ENCODE results near the gene MTUS2.

MTUS2 gene

GRCh38 chr13:29170436-29171082 lies 350.4 kb downstream of the MTUS2 start:
- Histone ChIP-seq H3K79me2 (ENCODE audit: insufficient read depth, low read length) (no peaks in the 10 kb centered on the region), H3K27ac (ENCODE audit: low read depth, low read length) (no peak overlapping the region), H3K9ac (ENCODE audit: low read length) (no peak overlapping the region), H3K4me3 (ENCODE audit: insufficient read depth, low read length, poor library complexity, severe bottlenecking) (no peak overlapping the region), H3K27me3 (ENCODE audit: low read length) (no peaks in the 10 kb centered on the region), H3K9me3 (ENCODE audit: insufficient read depth, low read length) (no peaks in the 10 kb centered on the region), H3K9me2 (replicated peaks; ENCODE audit: insufficient read depth, low read length) (no peaks in the 10 kb centered on the region), H2AFZ (ENCODE audit: low read depth, low read length, severe bottlenecking) (no peak overlapping the region), H3F3A (ENCODE audit: insufficient read depth) (no peaks in the 10 kb centered on the region), H3K4me2 (ENCODE audit: low read depth, low read length, poor library complexity, severe bottlenecking) (no peak overlapping the region), H3K36me3 (ENCODE audit: low read length) (no peaks in the 10 kb centered on the region), H4K20me1 (ENCODE audit: low read depth, low read length) (no peaks in the 10 kb centered on the region)
- no peak for TF ChIP-seq CTCF (IDR thresholded peaks at IDR 0.05; ENCODE audit: insufficient read depth, low read length, poor library complexity, severe bottlenecking)

DNA sequence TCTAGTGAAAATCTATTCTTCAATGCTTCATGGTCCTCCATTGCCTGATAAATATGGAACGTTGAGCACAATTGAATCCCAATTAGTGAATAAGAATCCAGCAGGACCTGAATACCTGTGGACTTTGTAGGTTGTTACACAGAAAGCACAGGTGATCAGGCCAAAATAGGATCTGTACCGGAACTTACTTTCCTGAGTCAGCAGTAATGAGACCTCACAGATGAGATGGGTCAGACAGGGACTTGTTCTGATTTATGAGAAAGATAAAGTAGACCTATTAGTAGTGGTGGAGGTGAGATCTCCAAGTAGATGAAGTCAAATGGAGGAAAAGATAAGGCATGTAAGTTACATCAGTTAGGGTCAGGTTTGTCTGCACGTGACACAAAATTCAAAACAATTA lies 351.1 kb downstream of the MTUS2 start:
- H3K9me2 ChIP-seq (replicated peaks; ENCODE audit: insufficient read depth, low read length): no peaks in the 10 kb centered on the region
- H3K4me3 ChIP-seq (ENCODE audit: insufficient read depth, low read length, poor library complexity, severe bottlenecking): no peak overlapping the region
- no peak overlapping the region for H3K27ac ChIP-seq (ENCODE audit: low read depth, low read length)
- TF ChIP-seq EZH2phosphoT487 (conservative IDR thresholded peaks at IDR 0.05; ENCODE audit: low read length): no peak
- TF ChIP-seq CTCF (IDR thresholded peaks at IDR 0.05; ENCODE audit: insufficient read depth, low read length, poor library complexity, severe bottlenecking): no peak
- H2AFZ ChIP-seq (ENCODE audit: low read depth, low read length, severe bottlenecking): no peak overlapping the region
- no peaks in the 10 kb centered on the region for H3K9me3 ChIP-seq (ENCODE audit: insufficient read depth, low read length)
- no peaks in the 10 kb centered on the region for H3K27me3 ChIP-seq (ENCODE audit: low read length)
- H3K36me3 ChIP-seq (ENCODE audit: low read length): no peaks in the 10 kb centered on the region
- no peak overlapping the region for H3K9ac ChIP-seq (ENCODE audit: low read length)
- no peaks in the 10 kb centered on the region for H3F3A ChIP-seq (ENCODE audit: insufficient read depth)
- no peak overlapping the region for H3K4me2 ChIP-seq (ENCODE audit: low read depth, low read length, poor library complexity, severe bottlenecking)
- no peaks in the 10 kb centered on the region for H3K79me2 ChIP-seq (ENCODE audit: insufficient read depth, low read length)
- no peaks in the 10 kb centered on the region for H4K20me1 ChIP-seq (ENCODE audit: low read depth, low read length)

GRCh38 chr13:29174093-29174492 lies 354.0 kb downstream of the MTUS2 start:
- no peaks in the 10 kb centered on the region for H3K36me3 ChIP-seq (ENCODE audit: low read length)
- H3K27ac ChIP-seq (ENCODE audit: low read depth, low read length): no peak overlapping the region
- H2AFZ ChIP-seq (ENCODE audit: low read depth, low read length, severe bottlenecking): no peak overlapping the region
- no peaks in the 10 kb centered on the region for H3K27me3 ChIP-seq (ENCODE audit: low read length)
- no peaks in the 10 kb centered on the region for H3K9me3 ChIP-seq (ENCODE audit: insufficient read depth, low read length)
- H3K4me2 ChIP-seq (ENCODE audit: low read depth, low read length, poor library complexity, severe bottlenecking): no peak overlapping the region
- TF ChIP-seq EZH2phosphoT487 (conservative IDR thresholded peaks at IDR 0.05; ENCODE audit: low read length) (no peak), CTCF (IDR thresholded peaks at IDR 0.05; ENCODE audit: insufficient read depth, low read length, poor library complexity, severe bottlenecking) (no peak)
- no peak overlapping the region for H3K9ac ChIP-seq (ENCODE audit: low read length)
- no peaks in the 10 kb centered on the region for H3F3A ChIP-seq (ENCODE audit: insufficient read depth)
- H4K20me1 ChIP-seq (ENCODE audit: low read depth, low read length): no peaks in the 10 kb centered on the region
- H3K4me3 ChIP-seq (ENCODE audit: insufficient read depth, low read length, poor library complexity, severe bottlenecking): no peak overlapping the region
- H3K79me2 ChIP-seq (ENCODE audit: insufficient read depth, low read length): no peaks in the 10 kb centered on the region
- H3K9me2 ChIP-seq (replicated peaks; ENCODE audit: insufficient read depth, low read length): no peaks in the 10 kb centered on the region

Measured in SU-DHL-6 (cell line).